GM18505 (cell line): Measurements from ENCODE around the gene STK33.

ENCODE experiments used
- ATAC-seq: cut with Tn5 transposase; IDR thresholded peaks from one replicate; pipeline ENCODE4 v1.9.1; 2021; ENCODE audit not compliant: unreplicated experiment
- POLR2A ChIP-seq: IDR thresholded peaks from 4 replicates; pipeline ENCODE4 v1.6.1; 2011; ENCODE audit warnings: borderline replicate concordance; ENCODE audit not compliant: insufficient read depth, insufficient read length; ENCODE audit errors: extremely low read depth

Gene STK33

GRCh38 chr11:8368194-8368593 is 225.8 kb downstream of the STK33 start:
- ATAC-seq, result no peak

GRCh38 chr11:8366316-8366715 is 227.7 kb downstream of the STK33 start:
- ATAC-seq, result no peak
- no peak for TF ChIP-seq POLR2A

More at GRCh38 chr11:8368194-8368593, 225.8 kb downstream of the STK33 start:
- no peak for TF ChIP-seq POLR2A

- no peak for ATAC-seq
Observed at GRCh38 chr11:8365216-8365941, 228.6 kb downstream of the STK33 start.

GRCh38 chr11:8363921-8364320 is 230.1 kb downstream of the STK33 start:
- no peak for TF ChIP-seq POLR2A
- ATAC-seq, result no peak

More at GRCh38 chr11:8365216-8365941, 228.6 kb downstream of the STK33 start:
- no peak for TF ChIP-seq POLR2A

- no peak for TF ChIP-seq POLR2A
- ATAC-seq, result no peak
Observed at GRCh38 chr11:8362899-8363298, 231.1 kb downstream of the STK33 start.

- ATAC-seq, result no peak
- TF ChIP-seq POLR2A, result no peak
Observed at GRCh38 chr11:8362491-8362890, 231.5 kb downstream of the STK33 start.

GRCh38 chr11:8361664-8362210 is 232.3 kb downstream of the STK33 start:
- TF ChIP-seq POLR2A, result no peak
- ATAC-seq, result no peak

- TF ChIP-seq POLR2A, result no peak
- no peak for ATAC-seq
Observed at GRCh38 chr11:8361206-8361605, 232.8 kb downstream of the STK33 start.

GRCh38 chr11:8360086-8360828 is 233.8 kb downstream of the STK33 start:
- TF ChIP-seq POLR2A, result no peak
- ATAC-seq, result no peak

- no peak for ATAC-seq
- no peak for TF ChIP-seq POLR2A
Observed at GRCh38 chr11:8359521-8359920, 234.5 kb downstream of the STK33 start.

- TF ChIP-seq POLR2A, result no peak
- ATAC-seq, result no peak
Observed at GRCh38 chr11:8357891-8358566, 236.0 kb downstream of the STK33 start.

- no peak for ATAC-seq
- TF ChIP-seq POLR2A, result no peak
Observed at GRCh38 chr11:8357505-8357888, 236.5 kb downstream of the STK33 start.
